ENCODE data around the gene HTRA3.

Gene HTRA3

DNA sequence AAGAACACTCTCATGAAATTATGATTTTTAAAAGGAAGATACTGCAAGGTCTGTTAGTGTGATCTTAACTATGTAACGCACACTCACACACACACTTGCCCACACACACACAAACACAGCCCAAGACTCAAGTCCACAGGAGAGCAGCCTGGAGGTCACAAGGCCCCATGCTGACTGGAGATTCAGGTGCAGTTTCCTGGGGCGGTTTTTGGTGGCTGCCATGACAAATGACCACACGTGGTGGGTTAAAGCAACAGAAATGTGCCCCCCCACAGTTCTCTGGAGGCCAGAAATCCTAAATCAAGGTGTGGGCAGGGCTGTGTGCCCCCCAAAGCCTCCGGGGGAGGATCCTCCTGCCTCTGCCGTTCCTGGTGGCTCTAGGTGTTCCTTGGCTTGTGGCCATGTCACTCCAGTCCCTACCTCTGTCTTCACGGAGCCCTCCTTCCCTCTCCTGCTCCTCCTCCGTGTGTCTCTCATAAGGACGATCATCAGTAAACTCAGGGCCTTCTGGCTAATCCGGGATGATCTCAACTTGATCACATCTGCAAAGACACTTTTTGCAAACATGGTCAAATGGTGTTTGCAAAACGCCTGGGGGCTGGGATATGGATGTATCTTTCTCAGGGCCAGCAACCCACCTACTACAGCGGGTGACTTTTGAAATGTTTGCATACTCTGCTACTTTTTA lies 9.7 kb upstream of the HTRA3 start:
- Mint-ChIP-seq H3K4me1 (no peaks in the 10 kb centered on the region), H3K9me3 (no peaks in the 10 kb centered on the region), H3K4me3 (no peak overlapping the region), H3K36me3 (ENCODE audit: insufficient read depth) (no peaks in the 10 kb centered on the region), H3K27ac (ENCODE audit: low read depth) (no peak overlapping the region), H3K27me3 (peaks cover 19% of the 10 kb centered on the region)
- DNase-seq (ENCODE audit: low spot score in 2 of 2) (no peak), ATAC-seq (replicated peaks; ENCODE audit: extremely low read depth, poor library complexity, severe bottlenecking) (no peak)

DNA sequence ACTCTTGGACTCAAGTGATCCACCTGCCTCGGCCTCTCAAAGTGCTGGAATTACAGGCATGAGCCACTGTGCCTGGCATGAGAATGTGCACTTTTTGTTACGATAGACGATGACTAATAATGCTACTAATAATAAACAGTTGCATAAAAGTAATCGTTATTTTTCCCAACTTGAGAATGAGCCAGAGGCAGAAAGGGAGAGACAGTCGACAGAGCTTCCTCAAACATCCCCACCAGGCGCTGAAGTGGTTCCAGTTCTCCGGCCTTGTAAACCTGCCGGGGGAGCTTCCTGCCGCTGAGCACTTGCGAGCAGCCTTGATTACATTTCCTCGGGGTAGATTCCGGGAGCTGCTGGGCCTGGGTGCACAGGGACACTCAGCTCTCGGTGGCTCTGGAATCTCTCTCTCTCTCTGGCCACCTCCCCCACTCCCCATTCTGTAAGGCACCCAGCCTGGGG lies 8.9 kb upstream of the HTRA3 start:
- Mint-ChIP-seq H3K4me3 (no peak overlapping the region), H3K9me3 (no peaks in the 10 kb centered on the region), H3K4me1 (no peaks in the 10 kb centered on the region), H3K27me3 (peaks cover 21% of the 10 kb centered on the region), H3K36me3 (ENCODE audit: insufficient read depth) (no peaks in the 10 kb centered on the region), H3K27ac (ENCODE audit: low read depth) (no peak overlapping the region)
- ATAC-seq (replicated peaks; ENCODE audit: extremely low read depth, poor library complexity, severe bottlenecking) (no peak), DNase-seq (ENCODE audit: low spot score in 2 of 2) (no peak)

DNA sequence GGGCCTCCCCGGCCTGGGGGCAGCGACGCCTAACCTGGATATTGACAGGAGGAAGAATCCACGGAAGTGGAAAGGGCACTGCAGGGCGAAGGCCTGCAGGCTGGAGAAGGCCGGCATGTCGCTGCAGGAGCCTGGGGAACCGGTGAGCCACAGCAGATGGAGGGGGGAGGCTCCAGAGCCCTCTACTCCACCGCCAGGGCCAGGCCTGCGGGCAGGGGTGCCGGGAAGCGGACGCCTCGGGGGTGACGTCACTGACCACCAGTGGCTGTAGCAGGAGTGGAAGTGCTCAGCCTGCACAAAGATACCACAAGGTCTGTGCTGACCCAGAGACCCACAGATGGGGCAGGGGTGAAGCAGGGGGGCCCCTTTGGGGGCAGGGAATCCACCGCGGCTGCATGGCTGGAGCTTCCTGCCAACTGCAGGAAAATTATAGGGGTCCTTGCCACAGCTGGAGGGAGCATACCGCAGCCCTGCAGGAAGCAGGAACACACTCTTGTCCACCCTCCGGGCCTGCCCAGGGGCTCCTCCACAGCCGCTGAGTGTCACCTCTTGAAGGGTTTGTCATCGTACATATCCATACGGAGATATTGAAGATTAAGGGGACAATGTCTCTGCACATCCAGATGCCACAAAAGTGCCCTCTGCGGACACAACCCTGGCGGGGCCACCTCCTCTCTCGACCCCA lies 7.6 kb upstream of the HTRA3 start:
- H3K4me3 Mint-ChIP-seq = no peak overlapping the region
- H3K4me1 Mint-ChIP-seq = no peaks in the 10 kb centered on the region
- ATAC-seq (replicated peaks; ENCODE audit: extremely low read depth, poor library complexity, severe bottlenecking) = no peak
- peaks cover 34% of the 10 kb centered on the region for H3K27me3 Mint-ChIP-seq
- no peaks in the 10 kb centered on the region for H3K9me3 Mint-ChIP-seq
- H3K36me3 Mint-ChIP-seq (ENCODE audit: insufficient read depth) = no peaks in the 10 kb centered on the region
- no peak for DNase-seq (ENCODE audit: low spot score in 2 of 2)
- H3K27ac Mint-ChIP-seq (ENCODE audit: low read depth) = no peak overlapping the region

DNA sequence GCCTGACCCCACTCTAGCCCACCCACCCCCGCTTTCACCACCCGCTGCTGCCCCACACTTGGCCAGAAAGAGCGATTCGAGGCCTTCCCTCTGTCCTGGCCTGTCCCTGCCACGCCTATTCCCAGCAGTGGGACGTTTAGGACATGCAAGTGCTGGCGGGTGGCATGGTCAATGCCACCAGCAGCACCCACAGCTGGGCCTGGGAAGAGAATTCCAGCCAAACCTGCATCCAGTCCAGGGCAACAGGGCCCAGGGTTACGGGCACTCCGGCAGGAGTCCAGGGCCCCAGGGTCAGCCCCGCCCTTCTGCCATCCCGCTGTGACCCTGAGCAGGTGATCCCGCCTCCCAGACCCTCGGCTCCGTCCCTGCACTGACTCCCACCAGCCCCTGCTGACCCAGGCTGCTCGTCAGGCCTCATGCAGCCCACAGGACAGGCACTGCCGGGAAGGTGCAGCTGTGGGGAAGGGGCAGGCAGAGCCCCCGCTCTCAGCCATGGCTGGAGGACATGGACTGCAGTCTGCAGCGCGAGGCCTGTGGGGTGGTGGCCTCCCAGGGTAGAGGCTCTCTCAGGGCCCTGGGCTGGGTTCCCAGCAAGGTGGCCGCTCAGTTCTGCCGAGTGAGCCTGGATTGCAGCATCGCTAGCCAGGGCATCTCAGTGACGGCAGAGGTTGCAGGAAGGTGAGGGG lies 6.8 kb upstream of the HTRA3 start:
- no peaks in the 10 kb centered on the region for H3K9me3 Mint-ChIP-seq
- no peak overlapping the region for H3K27ac Mint-ChIP-seq (ENCODE audit: low read depth)
- no peak overlapping the region for H3K4me3 Mint-ChIP-seq
- peaks cover 35% of the 10 kb centered on the region for H3K27me3 Mint-ChIP-seq
- no peaks in the 10 kb centered on the region for H3K36me3 Mint-ChIP-seq (ENCODE audit: insufficient read depth)
- DNase-seq (ENCODE audit: low spot score in 2 of 2) (no peak), ATAC-seq (replicated peaks; ENCODE audit: extremely low read depth, poor library complexity, severe bottlenecking) (no peak)
- no peaks in the 10 kb centered on the region for H3K4me1 Mint-ChIP-seq

DNA sequence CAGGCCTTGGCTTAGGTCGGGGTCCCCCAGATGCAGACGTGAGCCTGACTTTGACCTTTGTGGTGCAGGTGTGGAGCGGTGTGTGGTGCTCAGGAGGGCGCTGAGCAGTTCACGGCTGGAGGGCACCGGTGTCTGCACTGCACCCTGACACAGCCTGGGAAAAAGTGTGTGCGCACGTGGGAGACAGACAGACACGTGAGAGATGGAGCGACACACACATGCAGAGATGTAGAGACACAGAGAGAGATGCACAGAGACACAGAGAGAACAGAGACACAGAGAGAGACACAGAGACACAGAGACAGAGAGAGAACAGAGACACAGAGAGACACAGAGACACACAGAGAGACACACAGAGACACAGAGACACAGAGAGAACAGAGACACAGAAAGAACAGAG lies 6.2 kb upstream of the HTRA3 start:
- ATAC-seq (replicated peaks; ENCODE audit: extremely low read depth, poor library complexity, severe bottlenecking) = no peak
- Mint-ChIP-seq H3K36me3 (ENCODE audit: insufficient read depth) (no peaks in the 10 kb centered on the region), H3K4me3 (no peak overlapping the region), H3K27ac (ENCODE audit: low read depth) (peak overlapping the region; percentile 0), H3K9me3 (no peaks in the 10 kb centered on the region), H3K27me3 (peaks cover 38% of the 10 kb centered on the region), H3K4me1 (no peaks in the 10 kb centered on the region)
- no peak for DNase-seq (ENCODE audit: low spot score in 2 of 2)

DNA sequence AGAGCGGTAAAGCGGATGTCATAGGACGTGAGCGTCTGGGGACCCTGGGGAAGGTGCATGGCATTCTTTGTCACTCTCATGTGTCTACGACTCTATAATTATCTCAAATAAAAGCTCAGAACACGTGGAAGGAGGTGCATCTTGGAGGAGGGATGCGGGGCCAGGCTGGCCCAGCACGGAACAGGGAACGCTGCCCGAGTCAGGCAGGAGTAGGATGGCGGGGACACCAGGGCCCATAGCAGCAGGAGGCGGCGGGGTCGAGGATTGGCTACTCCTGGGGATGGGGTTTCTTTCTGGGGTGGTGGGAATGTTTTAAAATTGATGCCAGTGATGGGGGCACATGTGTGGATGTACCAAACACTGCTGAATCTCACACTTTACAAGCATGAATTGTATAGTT lies 5.4 kb upstream of the HTRA3 start:
- no peak for ATAC-seq (replicated peaks; ENCODE audit: extremely low read depth, poor library complexity, severe bottlenecking)
- peaks cover 45% of the 10 kb centered on the region for H3K27me3 Mint-ChIP-seq
- no peaks in the 10 kb centered on the region for H3K4me1 Mint-ChIP-seq
- H3K9me3 Mint-ChIP-seq = no peaks in the 10 kb centered on the region
- H3K4me3 Mint-ChIP-seq = no peak overlapping the region
- DNase-seq (ENCODE audit: low spot score in 2 of 2) = no peak
- peak overlapping the region; percentile 0 for H3K27ac Mint-ChIP-seq (ENCODE audit: low read depth)
- H3K36me3 Mint-ChIP-seq (ENCODE audit: insufficient read depth) = no peaks in the 10 kb centered on the region

DNA sequence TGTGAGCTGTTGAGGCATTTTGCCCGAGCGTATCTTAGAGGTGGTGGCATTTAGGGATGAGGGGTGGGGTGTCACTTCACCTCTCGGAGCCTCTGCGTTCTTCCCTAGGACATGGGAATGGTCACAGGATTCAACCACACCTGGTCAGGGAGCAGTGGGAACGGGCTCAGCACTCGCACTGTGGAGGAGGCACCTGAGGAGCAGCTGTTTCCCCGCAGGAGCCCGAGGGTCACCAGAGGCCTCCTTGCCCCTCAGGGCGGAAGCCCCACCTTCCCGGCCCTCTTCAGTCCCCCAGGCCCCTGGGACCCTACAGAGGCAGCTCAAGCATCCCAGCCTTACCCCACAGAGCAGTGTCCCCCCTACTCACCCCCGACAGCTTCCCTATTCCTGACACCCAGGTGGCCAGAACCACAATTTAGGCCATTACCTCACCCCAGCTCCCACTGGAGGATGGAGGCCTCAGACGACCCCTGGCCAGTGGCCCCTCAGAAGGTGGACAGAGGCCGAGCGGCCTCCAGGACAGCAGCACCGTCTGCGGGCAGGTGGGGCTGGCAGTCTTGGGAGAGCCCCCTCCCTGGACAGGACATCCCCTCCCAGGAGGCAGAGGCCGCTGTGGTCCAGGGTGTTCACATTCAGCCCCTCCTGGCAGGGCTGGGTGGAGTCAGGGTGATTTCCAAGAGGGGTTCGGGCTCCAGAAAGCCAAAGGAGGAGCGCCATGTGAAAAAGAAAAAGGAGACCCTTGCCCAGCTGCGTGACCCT lies 4.2 kb upstream of the HTRA3 start:
- Mint-ChIP-seq H3K36me3 (ENCODE audit: insufficient read depth) (no peaks in the 10 kb centered on the region), H3K4me3 (no peak overlapping the region), H3K4me1 (no peaks in the 10 kb centered on the region), H3K27me3 (peaks cover 42% of the 10 kb centered on the region), H3K9me3 (no peaks in the 10 kb centered on the region), H3K27ac (ENCODE audit: low read depth) (no peak overlapping the region)
- ATAC-seq (replicated peaks; ENCODE audit: extremely low read depth, poor library complexity, severe bottlenecking) = no peak
- no peak for DNase-seq (ENCODE audit: low spot score in 2 of 2)

DNA sequence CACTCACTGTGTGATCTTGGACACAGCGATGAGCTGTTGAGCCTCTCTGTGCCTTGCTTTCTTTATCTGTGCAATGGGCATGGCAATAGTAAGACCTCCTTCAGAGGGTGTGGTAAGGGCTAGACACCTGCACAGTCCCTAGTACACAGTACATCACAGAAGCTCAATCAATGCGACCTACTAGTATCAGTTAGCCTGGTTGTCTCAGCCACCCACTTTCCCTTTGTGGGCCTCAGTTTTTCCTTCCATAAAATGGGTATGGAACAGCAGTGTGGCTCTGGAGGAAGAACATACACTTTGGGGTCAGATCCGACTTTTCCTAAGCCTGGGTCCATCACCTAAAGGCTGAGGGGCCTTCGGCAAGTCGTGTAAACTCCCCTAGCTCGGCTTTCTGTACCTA lies 3.5 kb upstream of the HTRA3 start:
- Mint-ChIP-seq H3K27me3 (peaks cover 47% of the 10 kb centered on the region), H3K4me3 (no peak overlapping the region), H3K27ac (ENCODE audit: low read depth) (no peak overlapping the region), H3K36me3 (ENCODE audit: insufficient read depth) (no peaks in the 10 kb centered on the region), H3K9me3 (no peaks in the 10 kb centered on the region), H3K4me1 (no peaks in the 10 kb centered on the region)
- DNase-seq (ENCODE audit: low spot score in 2 of 2) (no peak), ATAC-seq (replicated peaks; ENCODE audit: extremely low read depth, poor library complexity, severe bottlenecking) (no peak)

DNA sequence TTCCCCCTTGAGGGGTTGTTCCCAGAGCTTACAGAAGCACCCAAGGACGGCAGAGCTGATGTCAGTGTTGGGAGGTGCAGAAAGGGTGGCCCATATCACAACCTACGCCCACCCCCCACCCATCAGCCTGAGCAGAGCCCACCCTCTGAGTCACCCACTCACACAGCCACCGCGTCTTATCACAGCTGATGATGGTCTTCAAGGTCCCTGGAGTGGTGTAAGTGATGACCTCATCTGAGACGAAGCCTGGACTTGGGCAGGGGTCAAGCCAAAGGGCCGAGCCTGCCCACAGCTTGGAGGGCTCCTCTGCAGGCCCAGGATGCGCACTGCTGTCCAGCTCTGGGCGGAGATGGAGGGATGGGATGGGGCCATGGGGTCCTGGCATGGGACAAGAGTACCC lies 3.0 kb upstream of the HTRA3 start:
- H3K9me3 Mint-ChIP-seq = no peaks in the 10 kb centered on the region
- H3K4me1 Mint-ChIP-seq = no peaks in the 10 kb centered on the region
- no peak overlapping the region for H3K27ac Mint-ChIP-seq (ENCODE audit: low read depth)
- no peak for DNase-seq (ENCODE audit: low spot score in 2 of 2)
- H3K27me3 Mint-ChIP-seq = peaks cover 52% of the 10 kb centered on the region
- no peak for ATAC-seq (replicated peaks; ENCODE audit: extremely low read depth, poor library complexity, severe bottlenecking)
- H3K4me3 Mint-ChIP-seq = no peak overlapping the region
- H3K36me3 Mint-ChIP-seq (ENCODE audit: insufficient read depth) = no peaks in the 10 kb centered on the region

DNA sequence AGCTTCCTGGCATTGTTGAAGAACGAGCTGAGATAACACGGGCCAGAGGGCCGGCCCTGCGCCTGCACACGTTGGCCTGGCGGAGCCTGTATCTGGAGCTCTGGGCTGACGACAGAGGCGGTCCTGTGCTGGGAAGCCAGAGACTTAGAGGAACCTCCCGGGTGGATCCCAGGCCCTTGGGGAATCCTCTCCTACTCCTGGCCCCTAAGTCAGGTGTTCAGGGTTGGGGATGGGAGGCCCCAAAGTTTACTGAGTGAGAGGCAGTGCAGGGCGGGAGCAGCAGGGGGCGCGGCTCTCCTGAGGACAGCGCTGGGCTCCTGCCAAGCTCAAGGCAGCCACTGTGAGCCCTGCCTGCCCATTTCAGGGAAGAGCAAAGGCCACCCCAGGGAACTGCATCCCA lies 2.5 kb upstream of the HTRA3 start:
- Mint-ChIP-seq H3K9me3 (no peaks in the 10 kb centered on the region), H3K36me3 (ENCODE audit: insufficient read depth) (no peaks in the 10 kb centered on the region), H3K4me1 (no peaks in the 10 kb centered on the region), H3K4me3 (no peak overlapping the region), H3K27ac (ENCODE audit: low read depth) (no peak overlapping the region), H3K27me3 (peaks cover 57% of the 10 kb centered on the region)
- ATAC-seq (replicated peaks; ENCODE audit: extremely low read depth, poor library complexity, severe bottlenecking) (no peak), DNase-seq (ENCODE audit: low spot score in 2 of 2) (no peak)

DNA sequence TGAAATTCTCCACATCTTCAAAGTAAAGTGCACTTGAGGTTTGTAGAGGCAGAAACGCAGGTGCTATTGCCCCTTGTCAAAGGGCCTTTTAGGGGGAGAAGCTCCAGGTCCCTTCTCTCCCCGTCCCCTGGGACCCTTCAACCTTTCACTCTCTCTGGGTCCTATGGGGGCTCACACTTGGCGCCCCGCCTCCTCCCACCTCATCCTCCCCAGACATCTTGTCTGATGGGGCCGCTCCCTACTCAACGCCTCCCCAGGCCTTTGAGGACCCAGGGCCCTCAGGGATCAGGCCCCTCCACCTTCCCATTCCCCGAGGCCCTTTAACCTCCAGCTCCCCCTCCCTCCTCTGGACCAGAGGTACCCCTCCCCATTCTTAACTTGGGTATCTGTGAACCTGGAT lies 1.3 kb upstream of the HTRA3 start:
- H3K9me3 Mint-ChIP-seq = no peaks in the 10 kb centered on the region
- peaks cover 64% of the 10 kb centered on the region for H3K27me3 Mint-ChIP-seq
- DNase-seq (ENCODE audit: low spot score in 2 of 2) (no peak), ATAC-seq (replicated peaks; ENCODE audit: extremely low read depth, poor library complexity, severe bottlenecking) (no peak)
- no peaks in the 10 kb centered on the region for H3K36me3 Mint-ChIP-seq (ENCODE audit: insufficient read depth)
- H3K4me3 Mint-ChIP-seq = no peak overlapping the region
- no peak overlapping the region for H3K27ac Mint-ChIP-seq (ENCODE audit: low read depth)
- no peaks in the 10 kb centered on the region for H3K4me1 Mint-ChIP-seq

DNA sequence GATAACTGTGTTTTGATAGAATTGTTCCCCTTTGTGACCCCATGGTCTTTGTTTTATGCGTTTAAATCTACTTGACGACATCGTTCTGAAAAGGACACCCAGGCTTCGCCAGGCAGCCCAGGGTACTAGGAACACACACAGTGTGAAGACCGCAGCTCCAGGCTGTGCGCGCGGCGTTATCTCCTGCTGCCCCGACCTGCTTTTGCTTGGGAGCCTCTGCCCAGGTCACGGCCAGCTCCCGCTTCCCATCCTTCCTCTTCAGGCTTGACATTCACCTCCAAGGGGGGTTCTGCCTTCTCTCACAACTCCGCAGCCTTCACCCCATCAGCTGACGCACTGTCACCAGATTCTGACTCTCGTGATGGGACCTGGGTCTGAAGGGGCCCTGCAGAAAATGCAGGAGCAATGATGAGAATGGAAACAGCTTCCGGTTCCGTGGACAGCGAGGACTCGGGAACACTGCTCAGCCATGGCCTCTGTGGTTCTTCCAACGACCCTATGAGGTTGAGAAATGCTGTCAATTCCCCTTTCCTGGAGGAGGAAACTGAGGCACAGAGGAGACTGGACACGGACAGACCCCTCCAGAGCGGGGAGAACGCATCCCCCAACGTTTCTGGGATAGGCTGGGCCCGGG lies 536 bp upstream of the HTRA3 start:
- Mint-ChIP-seq H3K36me3 (ENCODE audit: insufficient read depth) (no peaks in the 10 kb centered on the region), H3K9me3 (no peaks in the 10 kb centered on the region), H3K27ac (ENCODE audit: low read depth) (no peak overlapping the region), H3K27me3 (peaks cover 63% of the 10 kb centered on the region), H3K4me3 (no peak overlapping the region), H3K4me1 (no peaks in the 10 kb centered on the region)
- DNase-seq (ENCODE audit: low spot score in 2 of 2) = no peak
- ATAC-seq (replicated peaks; ENCODE audit: extremely low read depth, poor library complexity, severe bottlenecking) = no peak

All from central memory CD8-positive, alpha-beta T cell (primary cell).